GM12872 (cell line): ENCODE results near the gene UNC93A.

Source experiments
- CTCF ChIP-seq: IDR thresholded peaks from 3 replicates; pipeline ENCODE4 v1.5.1; 2011; ENCODE audit warnings: low read depth, mild to moderate bottlenecking, low read length, moderate library complexity; ENCODE audit not compliant: insufficient read depth

Gene UNC93A

DNA sequence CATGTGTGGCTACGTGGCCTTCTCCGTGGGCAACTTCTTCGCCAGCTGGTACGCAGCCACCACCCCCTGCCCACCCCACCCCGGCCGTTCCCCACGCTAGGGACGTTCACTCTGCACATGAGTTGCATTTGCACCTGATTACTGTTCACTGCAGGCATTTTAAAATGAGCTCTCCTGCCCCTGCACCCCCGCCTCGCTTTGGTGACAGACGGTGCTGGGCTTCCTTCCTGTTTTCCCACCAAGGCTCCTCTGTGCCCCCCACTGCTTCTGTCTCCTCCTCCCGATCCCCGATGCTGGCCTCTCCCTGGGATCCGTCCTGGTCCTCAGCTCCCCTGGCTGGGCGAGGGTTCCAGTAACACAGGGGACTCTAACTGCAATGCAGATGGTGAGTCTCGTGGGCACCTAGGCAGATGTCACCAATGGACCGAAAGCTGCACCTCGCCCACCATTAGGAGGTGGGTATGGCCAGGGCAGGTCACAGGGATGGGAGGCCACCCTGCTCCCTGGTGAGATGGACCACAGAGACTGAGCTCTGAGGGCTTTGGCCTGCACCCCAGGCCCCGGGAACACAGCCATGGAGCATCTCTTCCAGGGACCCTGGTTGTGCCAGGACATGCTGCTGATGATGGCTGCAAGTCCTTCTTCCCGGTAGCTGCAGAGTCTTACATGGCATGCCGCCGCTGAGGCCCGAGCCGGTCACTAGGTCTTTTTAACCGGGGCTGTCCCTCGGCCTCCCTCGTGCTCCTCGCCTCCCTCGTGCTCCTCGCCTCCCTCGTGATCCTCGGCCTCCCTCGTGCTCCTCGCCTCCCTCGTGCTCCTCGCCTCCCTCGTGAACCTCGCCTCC lies 3.8 kb downstream of the UNC93A start:
- TF ChIP-seq CTCF: no peak

DNA sequence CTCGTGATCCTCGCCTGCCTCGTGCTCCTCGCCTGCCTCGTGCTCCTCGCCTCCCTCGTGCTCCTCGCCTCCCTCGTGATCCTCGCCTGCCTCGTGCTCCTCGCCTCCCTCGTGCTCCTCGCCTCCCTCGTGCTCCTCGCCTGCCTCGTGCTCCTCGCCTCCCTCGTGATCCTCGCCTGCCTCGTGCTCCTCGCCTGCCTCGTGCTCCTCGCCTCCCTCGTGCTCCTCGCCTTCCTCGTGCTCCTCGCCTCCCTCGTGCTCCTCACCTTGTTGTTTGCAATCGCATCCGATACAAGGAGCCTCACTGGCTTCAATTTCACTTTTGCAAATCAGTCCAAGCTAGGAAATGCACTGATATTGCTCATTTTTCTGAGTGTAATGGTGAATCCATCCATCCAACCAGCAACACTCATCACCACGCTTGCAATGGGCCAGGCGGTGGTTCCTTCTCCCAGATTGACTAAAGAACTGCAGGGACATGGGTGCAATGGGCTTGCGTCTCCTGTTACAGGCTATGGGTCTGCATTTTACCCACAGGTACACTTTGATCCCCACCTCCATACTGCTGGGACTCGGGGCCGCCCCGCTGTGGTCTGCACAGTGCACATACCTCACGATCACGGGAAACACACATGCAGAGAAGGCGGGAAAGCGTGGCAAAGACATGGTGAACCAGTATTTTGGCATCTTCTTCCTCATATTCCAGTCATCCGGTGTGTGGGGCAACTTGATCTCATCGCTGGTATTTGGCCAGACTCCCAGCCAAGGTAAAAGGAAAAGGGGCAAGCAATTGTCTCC lies 4.6 kb downstream of the UNC93A start:
- TF ChIP-seq CTCF: no peak

- no peak for TF ChIP-seq CTCF
Observed at GRCh38 chr6:167296293-167296690, 5.2 kb downstream of the UNC93A start.

- no peak for TF ChIP-seq CTCF
Observed at GRCh38 chr6:167296902-167297301, 5.8 kb downstream of the UNC93A start.

DNA sequence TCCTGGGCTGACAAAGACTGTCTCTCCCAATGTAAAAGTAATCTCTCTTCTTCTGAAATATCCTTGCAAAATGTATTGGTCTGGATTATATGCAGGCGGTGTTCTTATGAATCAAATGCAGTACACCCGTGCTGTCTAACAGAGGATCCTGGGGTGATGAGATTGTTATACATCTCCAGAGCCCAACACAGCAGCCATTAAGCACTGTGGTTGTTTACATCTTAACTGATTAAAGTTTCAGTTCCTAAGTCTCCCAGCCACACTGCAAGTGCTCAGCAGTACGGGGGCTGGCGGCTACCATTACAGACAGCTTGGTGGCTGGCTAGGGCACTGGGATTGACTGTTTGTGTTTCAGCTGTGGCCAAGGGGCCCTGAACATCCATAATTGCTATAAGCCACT lies 7.0 kb downstream of the UNC93A start:
- TF ChIP-seq CTCF: no peak

GRCh38 chr6:167299641-167300308 lies 8.7 kb downstream of the UNC93A start:
- TF ChIP-seq CTCF: no peak
